H9 (cell line): ENCODE data around the gene PNKP. TPM values are rescaled to one million over a fixed set of nuclear protein-coding genes. Genes with fewer than 3 reads are reported as not detected.

ENCODE experiments used
- DNase-seq: peaks from one replicate; pipeline ENCODE4 v3.0.0-alpha.2; 2017
- H2AFZ ChIP-seq: one replicate; pipeline ENCODE4 v1.6.1; 2013; ENCODE audit warnings: mild to moderate bottlenecking, low read length, control low read depth, moderate library complexity
- H2AK5ac ChIP-seq: 2 replicates; pipeline ENCODE4 v1.6.1; 2013; ENCODE audit warnings: low read length, control low read depth, mixed read lengths; ENCODE audit not compliant: insufficient read length
- H2BK120ac ChIP-seq: one replicate; pipeline ENCODE4 v1.6.1; 2013; ENCODE audit warnings: low read depth, mild to moderate bottlenecking, low read length, control low read depth, inconsistent platforms; ENCODE audit not compliant: poor library complexity, severe bottlenecking
- H2BK12ac ChIP-seq: 2 replicates; pipeline ENCODE4 v1.6.1; 2013; ENCODE audit warnings: low read length, control low read depth, mixed read lengths, low read depth; ENCODE audit not compliant: insufficient read length
- H2BK15ac ChIP-seq: 2 replicates; pipeline ENCODE4 v1.6.1; 2013; ENCODE audit warnings: low read depth, low read length, control low read depth
- H2BK20ac ChIP-seq: one replicate; pipeline ENCODE4 v1.6.1; 2013; ENCODE audit warnings: low read depth, mild to moderate bottlenecking, low read length, control low read depth, inconsistent platforms; ENCODE audit not compliant: poor library complexity, severe bottlenecking
- H2BK5ac ChIP-seq: 2 replicates; pipeline ENCODE4 v1.6.1; 2013; ENCODE audit warnings: low read length, control low read depth, mixed read lengths; ENCODE audit not compliant: insufficient read length
- H3K14ac ChIP-seq: 2 replicates; pipeline ENCODE4 v1.6.1; 2013; ENCODE audit warnings: low read length, control low read depth; ENCODE audit not compliant: insufficient read depth
- H3K18ac ChIP-seq: 2 replicates; pipeline ENCODE4 v1.6.1; 2013; ENCODE audit warnings: low read depth, mild to moderate bottlenecking, mixed read lengths, low read length, control low read depth; ENCODE audit not compliant: insufficient read length
- H3K23ac ChIP-seq: 2 replicates; pipeline ENCODE4 v1.6.1; 2013; ENCODE audit warnings: low read length, control low read depth, mixed read lengths, low read depth; ENCODE audit not compliant: insufficient read length
- H3K23me2 ChIP-seq: 2 replicates; pipeline ENCODE4 v1.6.1; 2013; ENCODE audit warnings: low read depth, mild to moderate bottlenecking, mixed read lengths, low read length, control low read depth; ENCODE audit not compliant: insufficient read length, poor library complexity, severe bottlenecking
- H3K27ac ChIP-seq: 2 replicates; pipeline ENCODE4 v1.5.1; 2013; ENCODE audit warnings: low read length, control low read depth, mixed read lengths, low read depth; ENCODE audit not compliant: insufficient read length
- H3K27me3 ChIP-seq: 2 replicates; pipeline ENCODE4 v1.6.1; 2013; ENCODE audit warnings: low read length, control low read depth, inconsistent platforms; ENCODE audit not compliant: insufficient read depth
- H3K4ac ChIP-seq: 2 replicates; pipeline ENCODE4 v1.6.1; 2013; ENCODE audit warnings: low read depth, mild to moderate bottlenecking, control low read depth, inconsistent platforms, low read length, moderate library complexity
- H3K4me1 ChIP-seq: 2 replicates; pipeline ENCODE4 v1.6.1; 2013; ENCODE audit warnings: low read length, control low read depth, inconsistent platforms; ENCODE audit not compliant: insufficient read depth
- H3K4me2 ChIP-seq: 2 replicates; pipeline ENCODE4 v1.6.1; 2013; ENCODE audit warnings: low read length, control low read depth, mixed read lengths; ENCODE audit not compliant: insufficient read length, insufficient read depth
- H3K56ac ChIP-seq: 2 replicates; pipeline ENCODE4 v1.6.1; 2013; ENCODE audit warnings: low read depth, mild to moderate bottlenecking, mixed read lengths, low read length, control low read depth; ENCODE audit not compliant: insufficient read length
- H3K79me1 ChIP-seq: 2 replicates; pipeline ENCODE4 v1.6.1; 2013; ENCODE audit warnings: low read depth, mild to moderate bottlenecking, moderate library complexity, low read length, control low read depth, inconsistent platforms; ENCODE audit not compliant: insufficient read depth, poor library complexity, severe bottlenecking
- H3K79me2 ChIP-seq: 2 replicates; pipeline ENCODE4 v1.6.1; 2013; ENCODE audit warnings: low read length, control low read depth, inconsistent platforms; ENCODE audit not compliant: insufficient read depth
- H3K9ac ChIP-seq: 2 replicates; pipeline ENCODE4 v1.6.1; 2013; ENCODE audit warnings: low read length, control low read depth, mixed read lengths; ENCODE audit not compliant: insufficient read length; ENCODE audit errors: extremely low read depth
- H3K9me3 ChIP-seq: one replicate; pipeline ENCODE4 v1.6.1; 2013; ENCODE audit warnings: low read depth, low read length, inconsistent platforms; ENCODE audit not compliant: control insufficient read depth
- H3T11ph ChIP-seq: one replicate; pipeline ENCODE4 v1.6.1; 2013; ENCODE audit warnings: mild to moderate bottlenecking, low read length, control low read depth, inconsistent platforms
- H4K20me1 ChIP-seq: one replicate; pipeline ENCODE4 v1.6.1; 2013; ENCODE audit not compliant: control insufficient read depth, insufficient read length, insufficient read depth
- H4K5ac ChIP-seq: 2 replicates; pipeline ENCODE4 v1.6.1; 2013; ENCODE audit warnings: low read depth, mild to moderate bottlenecking, mixed read lengths, low read length, control low read depth; ENCODE audit not compliant: insufficient read length
- H4K8ac ChIP-seq: replicated peaks from 2 replicates; pipeline ENCODE4 v1.6.1; 2013; ENCODE audit warnings: low read length, control low read depth, mixed read lengths, low read depth; ENCODE audit not compliant: insufficient read length
- H4K91ac ChIP-seq: 2 replicates; pipeline ENCODE4 v1.6.1; 2013; ENCODE audit warnings: low read depth, mild to moderate bottlenecking, moderate library complexity, mixed read lengths, low read length, control low read depth; ENCODE audit not compliant: insufficient read length
- H3K27ac Mint-ChIP-seq, 3 experiments: 2 replicates in 2 of 3; 3 replicates in 1 of 3; pipeline ENCODE4 v1.8.0; 2020 to 2021; ENCODE audit warnings: mixed read lengths in 3 of 3, mild to moderate bottlenecking in 1 of 3, moderate library complexity in 1 of 3
- H3K27me3 Mint-ChIP-seq: 2 replicates; pipeline ENCODE4 v1.8.0; 2021; ENCODE audit warnings: low read depth, mild to moderate bottlenecking, moderate library complexity, mixed read lengths
- H3K36me3 Mint-ChIP-seq, 3 experiments: 2 replicates in 2 of 3; 3 replicates in 1 of 3; pipeline ENCODE4 v1.8.0; 2020 to 2021; ENCODE audit warnings: low read depth in 3 of 3, mixed read lengths in 3 of 3; ENCODE audit not compliant: insufficient read depth in 1 of 3
- H3K4me1 Mint-ChIP-seq, 2 experiments: 2 replicates each; pipeline ENCODE4 v1.8.0; 2020; ENCODE audit warnings: mixed read lengths in 2 of 2
- H3K4me3 Mint-ChIP-seq, 2 experiments: 2 replicates in 1 of 2; 3 replicates in 1 of 2; pipeline ENCODE4 v1.8.0; 2020 to 2021; ENCODE audit warnings: mild to moderate bottlenecking in 2 of 2, mixed read lengths in 2 of 2, moderate library complexity in 1 of 2
- H3K9me3 Mint-ChIP-seq, 2 experiments: 2 replicates in 1 of 2; 3 replicates in 1 of 2; pipeline ENCODE4 v1.8.0; 2020; ENCODE audit warnings: mild to moderate bottlenecking in 2 of 2, mixed read lengths in 2 of 2, moderate library complexity in 1 of 2
- CTCF ChIP-seq: fragments of 200-600 bp; sonication (generic); conservative IDR thresholded peaks from 3 replicates; pipeline ENCODE4 v1.8.0; 2021; ENCODE audit warnings: antibody characterized with exemption, mild to moderate bottlenecking
- WGBS: extraction: QIAGEN DNeasy Blood & Tissue Kit; methylation state at CpG from one replicate; pipeline ENCODE4 v1.1.7; 2013; ENCODE audit warnings: missing lambda C conversion rate, low lambda C conversion rate, mixed read lengths; ENCODE audit not compliant: insufficient read length; ENCODE audit errors: extremely low coverage; 5-methylcytosine and 5-hydroxymethylcytosine counted together
- total RNA-seq: library from RNA; stranded (reverse); gene quantifications from 2 replicates; pipeline ENCODE4 v1.2.1, GENCODE V29; 2021

The PNKP gene
- total RNA-seq, 1 experiment from 2014 or later: 157 TPM

GRCh38 chr19:49878744-49879070, 11.3 kb upstream of the PNKP start:
- H3K14ac ChIP-seq: no peak overlapping the region; the same call in 1 of the 2 replicates
- no peak overlapping the region for H3K4me3 Mint-ChIP-seq
- H3K23ac ChIP-seq: no peak overlapping the region
- no peaks in the 10 kb centered on the region for H3K27me3 ChIP-seq
- H4K20me1 ChIP-seq: no peaks in the 10 kb centered on the region
- H2BK12ac ChIP-seq: no peak overlapping the region
- H3K9me3 Mint-ChIP-seq: no peaks in the 10 kb centered on the region
- H3K4me1 ChIP-seq: no peaks in the 10 kb centered on the region
- H4K91ac ChIP-seq: no peak overlapping the region
- no peak for DNase-seq
- H3T11ph ChIP-seq: no peak overlapping the region
- H3K36me3 Mint-ChIP-seq: peaks cover 42 to 50% (median 49%) of the 10 kb centered on the region in 3 experiments
- no peak overlapping the region for H4K8ac ChIP-seq
- peak overlapping the region; percentile 88 for H3K9ac ChIP-seq
- no peaks in the 10 kb centered on the region for H3K27me3 Mint-ChIP-seq
- H3K4me1 Mint-ChIP-seq: peaks cover 18 to 28% of the 10 kb centered on the region in 2 experiments
- no peak overlapping the region for H3K56ac ChIP-seq
- no peak overlapping the region for H4K5ac ChIP-seq
- no peaks in the 10 kb centered on the region for H3K9me3 ChIP-seq
- WGBS: no CpG with 5 or more reads among the region's 9 CpGs
- no peak overlapping the region for H2BK20ac ChIP-seq
- H3K4ac ChIP-seq: no peak overlapping the region
- no peak overlapping the region for H2BK5ac ChIP-seq
- H2BK120ac ChIP-seq: no peak overlapping the region
- peaks cover 11% of the 10 kb centered on the region for H3K23me2 ChIP-seq
- H3K79me2 ChIP-seq: no peaks in the 10 kb centered on the region; the same call in 1 of the 2 replicates
- no peak overlapping the region for H2AFZ ChIP-seq
- H2BK15ac ChIP-seq: no peak overlapping the region
- no peak for TF ChIP-seq CTCF
- no peak overlapping the region for H3K18ac ChIP-seq
- H3K27ac Mint-ChIP-seq: peak overlapping the region in 2 of 3 experiments; percentile 81 to 99; a peak in 4 of 7 replicates
- no peaks in the 10 kb centered on the region for H3K79me1 ChIP-seq
- no peak overlapping the region for H3K27ac ChIP-seq
- no peak overlapping the region for H2AK5ac ChIP-seq
- H3K4me2 ChIP-seq: peak overlapping the region; percentile 78
